Loucy (cell line): ENCODE measurements around the gene MYH14.

Experiments used
- H2AFZ ChIP-seq: fragments of 200-600 bp; sonication (generic); 2 replicates; pipeline ENCODE4 v1.6.0; 2016; ENCODE audit warnings: antibody characterized with exemption, mild to moderate bottlenecking, low read length, moderate library complexity
- H3F3A ChIP-seq: fragments of 200-600 bp; 2 replicates; pipeline ENCODE4 v1.6.0; 2016; ENCODE audit warnings: antibody characterized with exemption, low read depth, mild to moderate bottlenecking
- H3K27me3 ChIP-seq: fragments of 200-600 bp; sonication (generic); 2 replicates; pipeline ENCODE4 v1.6.1; 2014; ENCODE audit warnings: low read length, mild to moderate bottlenecking; ENCODE audit not compliant: insufficient read depth, poor library complexity, severe bottlenecking
- H3K36me3 ChIP-seq: fragments of 200-600 bp; sonication (generic); 2 replicates; pipeline ENCODE4 v1.6.1; 2016; ENCODE audit warnings: low read length; ENCODE audit not compliant: insufficient read depth
- H3K4me1 ChIP-seq: fragments of 200-600 bp; sonication (generic); 2 replicates; pipeline ENCODE4 v1.5.1; 2014; ENCODE audit warnings: low read length, mild to moderate bottlenecking; ENCODE audit not compliant: insufficient read depth, poor library complexity, severe bottlenecking
- H3K4me2 ChIP-seq: fragments of 200-600 bp; sonication (generic); 2 replicates; pipeline ENCODE4 v1.6.0; 2014; ENCODE audit warnings: antibody characterized with exemption, low read length, low read depth, mild to moderate bottlenecking; ENCODE audit not compliant: poor library complexity, severe bottlenecking
- H3K4me3 ChIP-seq: fragments of 200-600 bp; sonication (generic); 2 replicates; pipeline ENCODE4 v1.5.1; 2014; ENCODE audit warnings: low read length, mild to moderate bottlenecking, mixed read lengths; ENCODE audit not compliant: poor library complexity, severe bottlenecking
- H3K79me2 ChIP-seq: fragments of 200-600 bp; sonication (generic); 2 replicates; pipeline ENCODE4 v1.6.1; 2014; ENCODE audit warnings: low read length; ENCODE audit not compliant: insufficient read depth
- H3K9ac ChIP-seq: fragments of 200-600 bp; sonication (generic); 2 replicates; pipeline ENCODE4 v1.6.0; 2014; ENCODE audit warnings: mild to moderate bottlenecking, low read depth, low read length, moderate library complexity; ENCODE audit not compliant: poor library complexity, severe bottlenecking
- H3K9me2 ChIP-seq: fragments of 200-600 bp; sonication (generic); replicated peaks from 2 replicates; pipeline ENCODE4 v1.6.1; 2016; ENCODE audit warnings: low read depth, low read length, mixed read lengths
- H3K9me3 ChIP-seq: fragments of 200-600 bp; sonication (generic); 2 replicates; pipeline ENCODE4 v1.6.1; 2014; ENCODE audit warnings: mild to moderate bottlenecking, antibody characterized with exemption, low read length, low read depth; ENCODE audit not compliant: insufficient read depth
- H4K20me1 ChIP-seq: fragments of 200-600 bp; sonication (generic); 2 replicates; pipeline ENCODE4 v1.6.0; 2014; ENCODE audit warnings: antibody characterized with exemption, low read length, mild to moderate bottlenecking; ENCODE audit not compliant: insufficient read depth, poor library complexity, severe bottlenecking
- CTCF ChIP-seq: fragments of 200-600 bp; sonication (generic); conservative IDR thresholded peaks from 2 replicates; pipeline ENCODE4 v1.5.1; 2014; ENCODE audit warnings: mild to moderate bottlenecking, antibody characterized with exemption, low read length
- EZH2phosphoT487 ChIP-seq: fragments of 200-600 bp; IDR thresholded peaks from 2 replicates; pipeline ENCODE4 v1.6.1; 2018; ENCODE audit warnings: antibody characterized with exemption, mild to moderate bottlenecking, moderate library complexity, borderline replicate concordance

Gene MYH14

GRCh38 chr19:50221087-50221486 is 17.7 kb downstream of the MYH14 start:
- Histone ChIP-seq H3K36me3 (no peaks in the 10 kb centered on the region), H3K9ac (no peak overlapping the region), H3K79me2 (no peaks in the 10 kb centered on the region), H3K4me3 (no peak overlapping the region), H3F3A (no peaks in the 10 kb centered on the region), H3K9me3 (peaks cover 8% of the 10 kb centered on the region; the same call in 1 of the 2 replicates), H3K4me1 (no peaks in the 10 kb centered on the region), H3K27me3 (no peaks in the 10 kb centered on the region), H3K4me2 (no peak overlapping the region), H2AFZ (no peak overlapping the region), H3K9me2 (no peaks in the 10 kb centered on the region), H4K20me1 (no peaks in the 10 kb centered on the region)
- TF ChIP-seq CTCF (no peak), EZH2phosphoT487 (no peak)

- Histone ChIP-seq H3F3A (no peaks in the 10 kb centered on the region), H3K9ac (no peak overlapping the region), H3K9me3 (peaks cover 8% of the 10 kb centered on the region; the same call in 1 of the 2 replicates), H3K4me2 (no peak overlapping the region), H3K4me3 (no peak overlapping the region), H3K36me3 (no peaks in the 10 kb centered on the region), H3K79me2 (no peaks in the 10 kb centered on the region), H3K4me1 (no peaks in the 10 kb centered on the region), H3K27me3 (no peaks in the 10 kb centered on the region), H3K9me2 (no peaks in the 10 kb centered on the region), H2AFZ (no peak overlapping the region), H4K20me1 (no peaks in the 10 kb centered on the region)
- TF ChIP-seq CTCF (no peak), EZH2phosphoT487 (no peak)
Measured at GRCh38 chr19:50222691-50223438, 19.4 kb downstream of the MYH14 start.

- Histone ChIP-seq H4K20me1 (no peaks in the 10 kb centered on the region), H3K27me3 (no peaks in the 10 kb centered on the region), H3K4me1 (no peaks in the 10 kb centered on the region), H3K4me2 (no peak overlapping the region), H3K9ac (no peak overlapping the region), H3K79me2 (no peaks in the 10 kb centered on the region), H3K9me3 (peaks cover 8% of the 10 kb centered on the region; the same call in 1 of the 2 replicates), H3K9me2 (no peaks in the 10 kb centered on the region), H3K4me3 (no peak overlapping the region), H2AFZ (no peak overlapping the region), H3F3A (no peaks in the 10 kb centered on the region), H3K36me3 (no peaks in the 10 kb centered on the region)
- TF ChIP-seq EZH2phosphoT487: no peak
- no peak for TF ChIP-seq CTCF
Measured at GRCh38 chr19:50223439-50223716, 20.0 kb downstream of the MYH14 start.
